H1 (cell line): Measurements from ENCODE around the gene CYB561D2. TPM values are rescaled to one million over a fixed set of nuclear protein-coding genes. Genes with fewer than 3 reads are reported as not detected.

ENCODE experiments used
- CHD1 ChIP-seq: IDR thresholded peaks from 2 replicates; pipeline ENCODE4 v1.6.1; 2012; ENCODE audit warnings: low read depth, low read length, improper control_type of control experiment
- CHD7 ChIP-seq: fragments of 300-600 bp; sonication (generic); IDR thresholded peaks from 2 replicates; pipeline ENCODE4 v1.7.1; 2012; ENCODE audit warnings: low read length, moderate library complexity, mild to moderate bottlenecking, inconsistent platforms; ENCODE audit not compliant: insufficient replicate concordance
- E2F6 ChIP-seq: IDR thresholded peaks from 2 replicates; pipeline ENCODE4 v1.6.1; 2012; ENCODE audit warnings: inconsistent platforms
- EZH2 ChIP-seq: fragments of 200-600 bp; sonication (generic); IDR thresholded peaks from 2 replicates; pipeline ENCODE4 v1.7.1; 2012; ENCODE audit warnings: low read depth, mild to moderate bottlenecking, moderate library complexity, low read length, inconsistent platforms; ENCODE audit not compliant: severe bottlenecking
- SIX5 ChIP-seq: IDR thresholded peaks from 2 replicates; pipeline ENCODE4 v1.6.1; 2011; ENCODE audit warnings: mild to moderate bottlenecking, low read depth, low read length
- TCF12 ChIP-seq: IDR thresholded peaks from 2 replicates; pipeline ENCODE4 v1.6.1; 2011; ENCODE audit warnings: low read depth, mild to moderate bottlenecking, low read length
- YY1 ChIP-seq: IDR thresholded peaks from 2 replicates; pipeline ENCODE4 v1.6.1; 2011; ENCODE audit warnings: low read depth, mild to moderate bottlenecking, low read length
- polyA plus RNA-seq, 7 experiments: library from polyadenylated mRNA; depleted of rRNA in 3 of 7; stranded (reverse) in 5 of 7; unstranded in 2 of 7; fragments of >200 nt in 5 of 7; fragments of 200-250 nt in 2 of 7; gene quantifications; 1 replicate in 5 of 7; 2 replicates in 1 of 7; 4 replicates in 1 of 7; pipeline versions ENCODE4 v1.2.1 to v1.2.3, GENCODE V29; 2011 to 2013; ENCODE audit warnings: missing spikeins in 2 of 7, mixed read lengths in 2 of 7
- total RNA-seq: library from RNA; stranded (reverse); fragmentation: NEBNext Ultra II Directional; extraction: Animal tissue kit (Norgen Biotek cat#: 25700); gene quantifications from 2 replicates; pipeline ENCODE4 v1.2.1, GENCODE V29; 2021

The CYB561D2 gene
- total and polyA plus RNA-seq, 2 of the 8 experiments (the other 6 are each of a cell fraction or from before 2014, with no cell fraction given), result 9.8 to 34.0 TPM

- TF ChIP-seq EZH2 (peak; percentile 80), CHD7 (no peak), E2F6 (peak; percentile 53), TCF12 (no peak), YY1 (no peak), CHD1 (no peak), SIX5 (no peak)
Observed at GRCh38 chr3:50340448-50341329, 10.0 kb upstream of the CYB561D2 start, which contains the start of gene RASSF1 (continued).
